GM23248 (cell line): Measurements from ENCODE around the gene ABR.

Experiments used
- EZH2 ChIP-seq: fragments of 200-600 bp; sonication (generic); IDR thresholded peaks from 2 replicates; pipeline ENCODE4 v1.6.1; 2018; ENCODE audit warnings: antibody characterized with exemption, mild to moderate bottlenecking; ENCODE audit not compliant: insufficient read depth, poor library complexity, severe bottlenecking
- EZH2phosphoT487 ChIP-seq: fragments of 200-600 bp; sonication (generic); IDR thresholded peaks from 2 replicates; pipeline ENCODE4 v1.6.1; 2018; ENCODE audit warnings: antibody characterized with exemption, moderate library complexity, mild to moderate bottlenecking, low read depth; ENCODE audit not compliant: insufficient read depth

GRCh38 chr17:1203111-1203966 is 23.6 kb upstream of the ABR start:
- TF ChIP-seq EZH2phosphoT487 (no peak), EZH2 (no peak)
